Globus pallidus (tissue), 1 donor: ENCODE data around the gene MFNG.

Experiments used
- DNase-seq: peaks from one replicate; pipeline ENCODE4 v3.0.0-alpha.2; 2015; ENCODE audit warnings: low spot score

MFNG gene

DNA sequence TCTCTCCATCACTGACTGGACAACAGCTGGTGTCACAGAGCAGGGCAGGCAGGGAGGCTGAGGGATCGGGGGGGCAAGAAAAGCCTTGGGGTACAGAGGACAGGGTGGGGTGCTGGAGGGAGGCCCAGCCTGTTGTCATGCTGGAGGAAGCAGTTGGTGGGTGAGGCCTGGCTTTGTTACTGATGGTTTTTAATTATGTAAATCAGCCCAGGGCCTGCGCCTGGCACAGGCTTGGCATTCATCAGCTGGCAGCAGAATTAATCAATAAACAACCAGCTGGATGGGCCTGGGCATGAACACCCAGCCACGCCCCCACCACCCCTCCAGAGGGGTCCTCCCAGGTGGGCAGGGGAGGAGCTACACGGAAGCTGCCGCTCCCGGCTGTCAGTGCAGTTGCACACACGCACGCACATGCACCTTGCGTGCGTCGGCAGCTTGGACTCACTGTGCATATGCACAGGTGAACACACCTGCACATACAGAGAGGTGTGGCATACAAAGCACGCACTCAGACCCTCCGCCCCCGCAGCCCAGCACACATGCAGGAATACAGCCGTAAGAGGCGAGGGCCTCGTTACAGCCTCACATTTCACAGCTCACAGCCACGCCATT is 37.6 kb downstream of the MFNG start:
- no peak for DNase-seq

DNA sequence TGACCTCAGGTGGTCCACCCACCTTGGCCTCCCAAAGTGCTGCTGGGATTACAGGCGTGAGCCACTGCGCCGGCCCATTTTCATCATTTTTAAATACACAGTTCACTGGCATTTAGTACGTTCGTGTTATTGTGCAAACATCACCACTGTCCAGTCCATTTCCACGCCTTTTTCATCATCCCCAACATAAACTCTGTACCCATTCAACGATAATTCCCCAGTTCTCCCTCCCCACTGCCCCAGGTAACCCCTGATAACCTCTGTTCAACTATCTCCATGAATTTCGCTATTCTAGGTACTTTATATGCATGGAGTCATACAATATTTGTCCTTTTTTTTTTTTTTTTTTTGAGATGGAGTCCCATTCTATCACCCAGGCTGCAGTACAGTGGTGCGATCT is 40.7 kb downstream of the MFNG start:
- no peak for DNase-seq

DNA sequence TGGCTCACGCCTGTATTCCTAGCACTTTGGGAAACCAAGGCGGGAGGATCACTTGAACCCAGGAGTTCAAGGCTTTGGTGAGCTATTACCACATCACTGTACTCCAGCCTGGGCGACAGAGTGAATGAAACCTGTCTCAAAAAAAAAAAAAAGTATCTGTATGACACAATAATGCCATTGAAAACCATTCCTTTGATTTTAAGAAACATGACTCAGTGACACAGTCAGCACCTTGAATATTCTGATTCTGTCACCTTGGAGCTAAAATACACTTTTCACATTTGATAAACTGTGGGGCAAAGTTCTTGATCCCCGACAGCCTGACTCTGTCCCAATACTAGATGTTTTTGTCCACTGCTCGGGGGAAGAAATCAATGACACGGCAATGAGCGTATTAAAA is 42.2 kb downstream of the MFNG start:
- DNase-seq, result no peak

DNA sequence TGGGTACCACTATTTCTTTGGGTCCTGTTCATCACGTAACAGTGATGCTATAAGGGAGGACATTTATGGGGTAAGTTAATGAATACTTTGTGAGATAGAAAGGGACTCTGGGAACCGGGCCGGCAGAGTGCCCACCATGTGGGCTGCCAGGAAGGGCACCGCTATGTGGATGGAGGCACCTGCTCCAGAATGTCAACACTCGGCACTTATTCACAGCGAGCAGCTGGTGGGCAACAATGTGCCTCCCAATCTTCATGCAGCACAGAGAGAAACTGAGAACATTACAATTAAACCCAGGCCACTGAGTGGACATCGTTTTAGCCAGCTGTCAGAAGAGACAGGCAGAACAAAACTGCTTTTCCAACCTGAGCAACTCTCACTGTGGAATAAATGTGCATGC is 43.1 kb downstream of the MFNG start:
- DNase-seq, result no peak

DNA sequence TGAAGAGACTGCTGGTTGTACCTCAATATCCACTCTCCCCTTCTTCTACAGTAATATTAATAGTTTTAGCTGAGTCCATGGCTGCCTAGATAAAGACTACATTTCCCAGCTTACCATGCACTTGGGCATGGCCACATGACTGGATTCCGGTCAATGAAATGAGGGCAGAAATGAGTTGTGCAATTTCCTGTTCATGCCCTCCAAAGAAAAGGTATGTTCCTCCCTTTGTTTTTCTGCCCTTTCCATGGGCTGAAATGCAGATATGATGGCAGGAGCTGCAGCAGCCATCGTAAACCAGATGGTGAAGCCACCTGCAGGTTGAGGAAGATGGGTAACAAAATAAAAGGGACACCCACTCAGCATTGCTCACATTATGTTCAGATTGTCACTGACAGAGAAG is 43.6 kb downstream of the MFNG start:
- DNase-seq, result no peak

DNA sequence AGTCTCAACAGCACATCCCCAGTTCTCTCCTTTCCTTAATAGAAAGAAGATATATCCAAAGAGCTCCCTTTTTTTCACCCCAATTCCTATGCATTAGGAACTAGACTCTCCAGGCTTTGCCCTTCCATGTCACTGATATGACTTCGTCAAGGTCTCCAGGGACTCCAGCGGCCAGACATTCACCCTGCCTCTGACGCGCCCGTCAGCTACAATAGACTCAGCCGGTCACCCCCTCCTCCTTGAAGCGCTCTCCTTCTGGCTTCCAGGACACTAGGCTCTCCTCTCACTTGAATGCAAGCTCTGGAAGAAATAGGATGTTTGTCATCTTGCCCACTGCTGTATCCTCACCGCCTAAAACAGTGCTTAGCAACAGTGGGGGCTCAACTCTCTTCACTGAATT is 44.0 kb downstream of the MFNG start:
- no peak for DNase-seq

DNA sequence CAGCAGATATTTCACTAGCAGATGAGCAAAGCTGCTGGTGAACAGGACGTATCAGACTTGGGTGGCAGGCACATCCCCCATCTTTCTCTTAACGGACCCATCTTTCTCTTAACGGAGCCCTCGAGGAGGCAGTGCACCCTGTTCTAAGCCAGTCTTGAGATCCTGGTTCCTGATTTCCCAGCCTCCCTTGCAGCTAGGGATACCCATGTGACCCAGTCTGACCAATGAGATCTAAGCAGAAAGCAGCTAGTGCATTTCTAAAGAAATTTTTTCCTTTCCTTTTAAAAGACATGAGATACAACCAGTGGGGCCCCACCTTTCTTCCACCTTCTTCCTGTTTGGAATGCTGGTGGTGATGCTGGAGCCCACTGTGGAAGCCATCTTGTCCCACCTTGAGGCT is 45.3 kb downstream of the MFNG start:
- no peak for DNase-seq

DNA sequence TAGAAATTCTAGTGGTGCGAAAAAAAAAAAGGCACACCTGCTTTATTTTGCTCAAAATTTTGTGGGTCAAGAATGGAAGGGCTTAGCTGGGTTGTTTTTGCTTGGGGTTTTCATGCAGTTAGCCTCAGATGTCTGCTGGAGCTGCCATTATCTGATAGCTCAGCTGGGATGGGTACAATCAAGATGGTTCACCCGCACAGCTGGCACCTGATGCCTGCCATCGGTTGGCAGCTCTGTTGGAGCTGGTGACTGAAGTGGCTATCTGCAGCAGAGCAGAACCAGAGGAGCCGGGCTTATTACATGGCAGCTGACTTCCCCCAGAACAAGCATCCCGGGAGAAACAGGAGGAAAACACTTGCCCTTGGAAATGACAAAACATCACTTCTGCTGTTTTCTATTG is 46.8 kb downstream of the MFNG start:
- DNase-seq, result no peak

DNA sequence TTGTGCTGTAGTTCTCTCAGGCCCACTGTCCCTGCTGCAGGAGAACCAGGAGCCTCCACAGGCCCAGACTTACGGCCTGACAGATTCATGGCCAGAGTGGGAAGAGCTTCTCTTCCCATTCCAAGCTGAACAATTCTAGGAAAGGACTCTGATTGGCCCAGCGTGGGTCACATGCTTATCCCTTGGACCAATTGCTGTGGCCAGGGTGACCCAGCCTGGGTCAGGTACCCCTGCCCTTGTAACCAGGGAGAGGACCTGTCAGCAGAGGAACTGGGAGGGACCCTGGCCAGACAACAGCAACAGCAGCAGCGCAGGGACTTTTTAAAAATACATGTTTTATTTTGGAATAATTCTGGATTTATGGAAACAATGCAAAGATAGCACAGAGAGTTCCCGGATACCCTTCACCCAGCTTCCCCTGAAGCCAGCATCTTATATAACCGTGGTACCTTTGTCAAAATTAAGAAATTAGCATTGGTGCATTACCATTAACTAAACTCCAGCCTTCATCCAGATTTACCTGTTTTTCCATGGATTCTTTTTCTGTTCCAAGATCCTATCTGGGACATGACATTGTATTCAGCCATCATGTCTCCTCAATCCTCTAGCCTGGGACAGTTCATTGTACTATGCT is 50.1 kb downstream of the MFNG start:
- no peak for DNase-seq

DNA sequence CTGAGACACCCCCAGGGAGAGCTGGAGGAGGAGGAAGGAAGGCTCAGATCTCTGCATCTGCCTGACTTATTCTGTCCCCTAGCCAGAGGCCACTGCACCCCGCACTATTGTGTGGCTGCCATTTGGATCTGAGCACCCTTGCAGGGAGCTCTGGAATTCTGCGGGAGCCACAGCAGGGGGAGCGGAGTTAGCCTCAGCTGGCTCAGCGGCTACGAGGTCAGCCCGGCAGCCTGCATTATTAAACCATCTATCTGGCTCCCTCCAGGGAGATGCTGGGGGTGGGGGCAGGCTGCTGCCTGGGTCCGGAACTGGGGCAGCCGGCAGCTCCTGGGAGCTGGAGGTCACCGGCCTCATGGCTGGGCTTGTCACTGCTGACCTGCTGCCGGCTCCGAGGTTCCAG is 52.4 kb downstream of the MFNG start:
- DNase-seq, result no peak

DNA sequence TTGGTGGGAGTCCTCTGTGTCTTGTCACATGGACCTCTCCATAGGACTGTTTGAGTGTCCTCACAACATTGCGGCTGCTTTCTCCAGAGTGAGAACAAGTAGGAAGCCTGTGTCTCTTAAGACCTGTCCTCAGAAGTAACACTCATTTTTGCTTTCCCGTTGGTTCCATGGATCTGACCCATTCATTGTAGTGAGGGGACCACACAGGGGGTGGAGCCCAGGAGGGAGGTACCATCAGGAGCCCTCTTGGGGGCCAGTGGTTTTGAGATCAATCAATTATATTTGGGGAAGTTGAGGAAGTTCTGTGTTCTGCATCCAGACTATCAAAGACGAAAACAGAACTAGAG is 53.5 kb downstream of the MFNG start:
- no peak for DNase-seq

DNA sequence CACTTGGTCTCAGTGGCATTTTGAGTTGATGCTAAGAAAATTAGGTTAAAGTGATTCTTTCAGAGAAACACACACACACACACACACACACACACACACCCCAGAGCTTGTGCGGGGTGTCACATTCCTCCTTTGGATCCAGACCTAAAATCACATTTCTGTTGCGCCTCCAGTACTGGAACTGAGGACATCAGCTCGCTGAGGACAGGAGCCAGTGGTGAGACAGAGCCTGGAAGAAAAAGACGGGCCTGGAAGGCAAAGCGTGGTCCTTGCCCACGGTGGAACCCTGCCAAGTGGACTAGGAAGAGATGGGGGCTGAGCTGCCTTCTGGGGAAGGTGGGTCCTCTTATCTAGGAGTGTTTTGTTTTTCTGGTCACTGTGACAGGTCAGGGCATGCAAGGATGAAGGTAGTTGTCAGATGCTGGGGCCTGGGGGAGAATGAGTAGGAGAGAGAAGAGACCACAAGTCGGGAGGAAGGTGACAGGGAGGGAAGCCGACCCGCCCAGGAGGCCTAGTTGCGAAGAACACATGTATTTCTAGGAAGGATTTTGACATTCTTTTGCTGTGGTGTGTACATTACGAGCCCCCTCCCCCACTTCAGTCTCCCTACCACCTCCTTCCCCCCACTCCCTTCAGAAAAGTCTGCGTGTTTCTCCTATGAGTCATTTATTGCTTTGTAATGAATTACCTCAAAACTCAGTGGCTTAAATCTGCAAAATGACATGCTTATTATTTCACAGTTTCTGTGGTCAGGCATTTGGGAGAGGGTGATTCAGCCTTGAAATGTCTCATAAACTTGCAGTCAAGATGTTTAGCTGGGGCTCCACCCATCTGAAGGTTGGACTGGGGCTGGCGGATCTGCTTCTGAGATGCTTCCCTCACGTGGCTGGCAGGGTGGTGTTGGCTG is 54.1 kb downstream of the MFNG start:
- no peak for DNase-seq

DNA sequence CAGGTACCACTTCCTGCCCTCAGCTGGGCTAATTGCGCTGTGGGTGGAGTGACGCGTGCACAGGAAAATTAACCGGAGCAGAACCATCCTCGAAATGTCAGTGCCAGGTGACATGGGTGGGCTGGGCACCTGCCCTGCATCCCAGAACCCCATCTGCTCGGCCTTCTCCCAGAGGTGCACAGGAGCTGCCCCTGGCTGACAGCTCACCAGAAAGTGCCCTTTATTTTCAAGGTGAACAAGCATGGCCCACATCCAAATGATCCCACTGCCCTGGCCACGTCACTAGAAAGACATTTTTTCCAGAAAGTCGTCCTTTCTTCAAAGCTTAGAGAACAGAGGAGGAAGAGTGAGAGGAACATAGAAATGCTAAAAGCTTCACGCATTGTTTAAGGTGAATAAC is 54.8 kb downstream of the MFNG start:
- no peak for DNase-seq

DNA sequence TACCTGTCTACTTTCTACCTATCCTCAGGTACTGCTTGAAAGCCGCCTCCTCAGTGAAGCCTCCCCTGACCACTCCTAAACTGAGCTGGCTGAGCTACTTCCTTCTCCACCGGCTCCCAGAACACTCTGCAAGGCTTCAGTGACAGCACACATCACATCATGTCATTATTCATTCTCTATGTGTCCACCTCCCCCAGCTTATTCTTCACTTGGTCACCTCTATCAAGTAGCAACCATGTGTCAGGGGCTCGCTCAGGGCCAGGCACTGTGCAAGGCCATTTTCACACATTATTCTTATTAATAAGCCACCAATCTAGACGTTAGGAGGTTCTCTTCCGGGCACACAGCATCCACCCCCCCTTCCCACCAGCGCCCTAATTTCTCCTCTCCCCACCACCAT is 55.2 kb downstream of the MFNG start:
- no peak for DNase-seq

DNA sequence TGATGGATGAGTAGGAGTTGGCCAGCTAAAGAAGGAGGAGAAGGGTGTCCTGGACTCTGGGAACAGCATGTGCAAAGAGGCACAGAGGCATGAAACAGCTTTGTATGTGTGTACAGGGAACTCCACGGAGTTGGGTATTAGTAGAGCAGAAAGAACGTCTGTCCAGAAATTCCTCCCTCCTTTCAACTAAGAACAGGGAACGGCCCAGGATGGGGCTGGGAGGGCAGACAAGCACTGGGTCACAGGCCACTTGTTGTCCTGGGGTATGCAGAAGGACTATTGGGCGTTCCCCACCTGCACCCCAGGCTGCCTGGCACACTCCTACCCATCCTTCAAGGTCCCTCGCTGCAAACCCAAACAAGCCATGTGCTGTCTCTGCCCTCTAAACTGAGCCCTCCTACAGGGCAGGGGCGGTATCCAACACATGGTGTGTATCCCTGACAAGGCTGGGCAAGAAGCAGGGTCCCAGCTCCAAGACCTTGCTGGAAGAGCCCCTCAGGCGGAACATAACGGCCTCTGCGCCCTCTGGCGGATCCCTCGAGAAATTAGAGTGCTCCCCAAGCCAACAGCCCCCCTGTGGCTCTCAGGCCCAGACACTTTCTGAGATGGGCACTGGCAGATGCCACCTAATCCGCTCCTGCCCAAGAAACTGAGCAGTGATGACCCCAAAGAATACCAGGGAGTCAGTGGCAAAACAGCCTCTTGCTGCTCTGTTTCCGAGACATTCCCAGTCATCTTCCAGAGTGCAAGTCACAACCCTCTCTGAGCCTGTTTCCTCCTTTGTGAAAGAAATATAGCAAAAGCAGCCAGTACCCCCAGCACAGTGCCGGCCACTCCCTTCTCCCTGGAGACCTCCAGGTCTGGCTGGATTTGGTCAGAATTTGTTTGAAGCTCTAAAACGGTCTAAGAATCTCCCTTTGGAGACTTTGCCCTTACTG is 57.3 kb downstream of the MFNG start:
- no peak for DNase-seq

DNA sequence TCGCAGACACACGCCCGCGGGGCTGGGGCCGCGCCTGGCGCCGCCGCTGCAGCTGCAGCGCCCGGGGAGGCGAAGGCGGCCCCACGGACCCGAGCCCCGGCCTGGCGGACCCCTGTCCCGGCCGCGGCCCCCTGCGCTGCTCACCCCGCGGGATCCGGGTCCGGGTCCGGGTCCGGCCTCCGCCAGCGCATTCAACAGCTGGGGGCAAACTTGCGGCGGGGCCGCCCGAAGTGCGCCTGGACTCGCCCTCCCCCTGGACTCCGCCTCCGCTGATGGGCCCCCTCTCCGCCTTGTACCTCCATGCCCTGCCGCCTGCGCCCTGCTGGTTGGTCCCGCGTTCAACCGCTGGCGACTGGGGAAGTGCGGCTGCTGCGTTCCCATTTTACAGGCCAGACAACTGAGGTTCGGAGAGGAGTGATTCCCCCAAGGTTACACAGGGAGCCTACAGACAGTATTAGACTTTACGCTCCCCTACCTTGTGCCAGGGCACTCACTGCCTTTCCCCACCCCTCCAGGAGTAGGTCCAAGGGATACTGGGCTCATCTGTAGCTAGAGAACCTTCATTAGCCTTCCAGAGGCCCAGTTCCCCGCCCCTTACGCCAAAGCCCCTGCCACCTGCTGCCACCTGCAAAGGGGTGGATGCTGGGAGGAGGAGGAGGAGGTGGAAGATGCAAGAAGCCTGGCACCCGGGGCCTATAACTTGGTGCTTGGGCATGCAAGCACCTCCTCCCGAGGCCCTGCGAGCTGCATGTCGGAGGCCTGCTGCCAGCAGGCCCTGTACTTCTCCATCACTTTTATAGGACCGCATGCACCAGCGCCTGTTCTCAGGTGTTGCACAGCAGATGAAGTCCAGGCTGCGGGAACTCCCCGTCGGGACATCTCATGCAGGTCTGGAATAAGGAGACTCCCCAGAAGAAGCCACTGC is 58.2 kb downstream of the MFNG start:
- DNase-seq, result no peak

DNA sequence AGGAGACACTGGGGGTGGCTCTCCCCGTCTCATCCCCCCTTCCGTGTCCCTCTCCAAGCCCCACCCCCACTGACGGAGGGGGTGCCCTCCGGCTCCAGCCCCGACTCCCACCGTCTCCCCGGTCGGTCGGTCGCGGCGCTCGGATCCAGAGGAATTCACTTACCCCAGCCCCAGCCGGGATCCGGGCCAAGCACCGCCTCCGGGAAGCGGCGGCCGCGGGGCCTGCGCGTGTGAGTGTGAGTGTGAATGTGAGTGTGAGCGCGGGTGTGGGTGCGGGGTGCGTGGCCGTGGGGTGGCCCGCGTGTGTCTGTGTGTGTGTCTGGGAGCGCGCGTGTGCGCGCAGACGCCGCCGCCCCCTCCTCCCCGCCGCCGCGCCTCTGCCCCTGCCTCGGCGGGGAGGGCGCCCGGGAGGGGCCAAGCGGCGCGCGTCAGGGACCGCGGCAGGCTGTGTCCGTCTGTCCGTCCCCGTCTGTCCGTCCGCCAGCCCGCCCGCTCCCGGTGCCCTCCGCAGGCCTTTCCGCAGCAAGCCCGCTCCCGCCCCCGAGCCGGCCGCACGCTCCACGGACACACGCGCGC is 59.0 kb downstream of the MFNG start, which contains the start of gene ELFN2:
Gene ELFN2 (minus strand): TSS at position 345 of the 576 bp plus-strand sequence. CDS start 51,945 bp downstream, outside the sequence.
- no peak for DNase-seq

DNA sequence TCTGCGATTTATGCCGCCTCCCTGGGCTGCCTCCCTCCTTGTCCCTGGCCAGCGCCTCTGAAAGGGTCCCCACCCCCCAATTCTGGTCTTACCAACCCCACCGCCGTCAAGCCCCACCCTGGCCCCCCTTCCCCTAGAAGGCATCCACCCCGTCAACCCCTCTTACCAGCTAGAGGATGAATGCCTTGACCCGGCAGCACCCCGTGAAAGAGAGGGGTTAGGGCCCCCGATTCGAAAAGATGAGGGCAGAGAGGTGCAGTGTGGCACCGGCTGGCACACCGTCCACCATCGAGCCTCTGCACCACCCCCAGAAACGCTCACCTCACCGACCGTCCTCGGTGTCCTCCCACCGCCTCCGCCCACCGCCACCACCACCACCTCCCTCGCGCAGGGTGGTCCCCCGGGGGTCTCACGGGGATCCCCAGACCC is 59.5 kb downstream of the MFNG start:
- no peak for DNase-seq

DNA sequence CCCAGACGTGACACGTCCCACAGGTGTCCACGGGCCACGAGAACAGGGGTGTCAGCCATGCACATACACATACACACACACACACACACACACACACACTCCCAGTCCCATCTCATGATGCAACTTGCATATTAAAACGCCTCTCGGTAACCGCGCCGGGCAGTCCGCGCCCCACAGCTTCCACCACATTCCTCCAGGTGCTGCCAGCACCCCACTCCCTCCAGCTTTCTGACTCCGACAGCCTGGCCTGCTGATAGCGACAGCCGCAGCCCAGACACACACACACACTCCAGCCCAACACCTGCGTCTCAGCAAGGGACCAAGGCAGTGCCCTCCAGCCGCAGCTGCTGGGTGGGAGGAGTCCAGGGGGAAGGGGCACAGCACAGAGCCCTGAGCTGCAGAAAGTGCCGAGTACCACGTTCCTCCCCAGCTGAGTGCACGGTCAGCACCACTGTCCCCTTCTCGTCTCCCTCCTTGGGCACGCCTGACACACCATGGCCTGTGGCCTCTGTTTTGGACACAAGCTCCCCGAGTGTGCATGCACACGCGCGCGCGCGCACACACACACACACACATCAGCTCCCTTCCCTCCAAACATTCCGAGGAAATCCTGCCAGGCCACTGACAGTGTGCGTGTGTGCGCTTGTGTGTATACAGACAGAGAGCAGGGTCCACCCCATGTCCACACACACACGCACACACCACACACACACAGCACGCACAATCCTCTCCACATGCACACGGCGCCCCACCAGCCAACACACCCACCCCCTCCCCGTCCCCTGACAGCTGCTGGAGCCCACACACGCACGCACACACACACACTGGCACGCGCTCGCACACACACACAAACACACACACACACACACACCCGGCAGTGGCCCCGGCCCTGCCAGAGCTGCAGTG is 60.1 kb downstream of the MFNG start:
- no peak for DNase-seq

DNA sequence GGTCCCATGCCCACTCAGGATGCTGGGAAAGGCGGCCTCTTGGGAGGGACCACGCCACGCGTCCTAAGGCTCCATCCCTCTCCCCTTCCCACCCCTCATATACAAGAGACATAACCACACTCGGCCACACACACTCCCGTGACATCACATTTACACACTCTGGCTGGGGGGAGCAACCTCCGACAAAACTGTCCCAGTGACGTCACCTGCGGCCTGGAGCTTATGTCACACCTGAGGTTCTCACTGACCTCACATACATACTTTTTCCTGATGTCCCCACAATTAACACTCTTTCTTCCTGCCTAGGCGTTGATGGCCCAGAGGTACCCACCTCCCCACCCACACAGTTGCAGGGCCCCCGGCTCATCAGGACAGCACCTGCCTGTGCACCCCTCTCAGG is 60.8 kb downstream of the MFNG start:
- no peak for DNase-seq
